ENCODE measurements around the gene MC4R. TPM values are rescaled to one million over a fixed set of nuclear protein-coding genes. Genes with fewer than 3 reads are reported as not detected.

The MC4R gene
- total RNA-seq (2022; extraction: Qiagen RNA extraction; ENCODE audit: low read depth) = not detected in 5 replicates

DNA sequence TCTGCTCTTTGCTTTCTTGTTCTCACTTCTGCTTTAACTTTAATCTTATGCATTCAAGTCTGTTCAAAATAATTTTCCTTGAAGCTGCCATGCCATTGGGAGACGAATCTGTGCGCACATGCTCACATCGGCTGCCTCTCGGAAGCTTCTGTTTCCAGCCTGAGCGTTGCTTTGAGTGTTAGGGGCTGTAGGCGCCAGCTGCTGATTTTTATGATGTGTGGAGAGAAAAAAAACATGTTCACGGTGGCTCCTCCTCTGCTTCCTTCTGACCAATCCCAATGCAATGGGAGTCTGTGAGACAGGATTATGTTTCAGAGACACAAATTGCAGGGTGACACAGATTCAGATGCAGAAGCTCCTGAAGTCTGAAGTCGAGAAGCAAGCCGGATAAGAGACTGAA is at the start of gene MC4R:
Gene MC4R, minus strand, starts transcription at position 180 of the 400 bp plus-strand sequence. CDS start 426 bp downstream, outside the sequence.

